IPS-11a (cell line): ENCODE data around the gene TTLL11.

ENCODE experiments used
- H3K4me3 ChIP-seq: one replicate; pipeline ENCODE4 v1.5.1; 2013; ENCODE audit warnings: low read depth, low read length, control low read depth

Gene TTLL11

GRCh38 chr9:122110100-122110833 is 17.2 kb upstream of the TTLL11 start:
- H3K4me3 ChIP-seq, result no peak overlapping the region

DNA sequence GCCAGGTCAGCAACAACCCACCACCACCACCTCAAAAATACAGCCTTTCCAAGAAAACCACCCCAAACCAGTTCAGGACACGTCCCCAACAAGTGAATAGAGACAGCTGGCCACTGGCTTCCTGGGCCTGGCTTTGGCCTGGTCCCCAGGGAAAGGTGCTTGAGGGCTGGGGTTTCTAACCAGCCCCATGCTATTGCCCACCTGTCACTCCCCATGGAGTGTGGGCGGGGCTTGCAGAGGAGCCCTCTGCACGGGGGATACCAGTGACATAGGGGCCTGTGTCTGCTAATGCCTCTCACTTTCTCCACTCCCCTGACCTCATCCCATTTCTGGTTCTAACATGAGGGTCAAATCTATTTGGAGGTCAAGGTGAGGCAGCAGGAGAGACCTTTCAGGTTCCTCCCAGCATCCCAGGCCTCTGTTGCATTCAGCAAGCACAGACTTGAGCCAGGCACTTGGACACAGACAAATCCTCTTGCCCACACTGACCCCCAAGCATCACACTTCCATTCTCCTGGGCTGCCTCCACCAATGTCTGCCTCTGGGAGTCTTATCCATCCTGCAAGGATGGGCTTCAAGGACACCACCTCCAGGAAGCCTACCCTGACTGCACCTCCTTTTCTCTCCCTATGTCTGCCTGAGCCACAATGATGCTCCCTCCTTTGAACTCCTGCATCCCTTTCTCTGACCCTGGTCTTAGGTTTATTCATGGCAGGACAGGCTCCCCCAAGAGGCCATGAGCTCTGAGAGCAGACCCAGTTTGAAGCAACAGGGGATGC is 16.1 kb upstream of the TTLL11 start:
- no peak overlapping the region for H3K4me3 ChIP-seq

DNA sequence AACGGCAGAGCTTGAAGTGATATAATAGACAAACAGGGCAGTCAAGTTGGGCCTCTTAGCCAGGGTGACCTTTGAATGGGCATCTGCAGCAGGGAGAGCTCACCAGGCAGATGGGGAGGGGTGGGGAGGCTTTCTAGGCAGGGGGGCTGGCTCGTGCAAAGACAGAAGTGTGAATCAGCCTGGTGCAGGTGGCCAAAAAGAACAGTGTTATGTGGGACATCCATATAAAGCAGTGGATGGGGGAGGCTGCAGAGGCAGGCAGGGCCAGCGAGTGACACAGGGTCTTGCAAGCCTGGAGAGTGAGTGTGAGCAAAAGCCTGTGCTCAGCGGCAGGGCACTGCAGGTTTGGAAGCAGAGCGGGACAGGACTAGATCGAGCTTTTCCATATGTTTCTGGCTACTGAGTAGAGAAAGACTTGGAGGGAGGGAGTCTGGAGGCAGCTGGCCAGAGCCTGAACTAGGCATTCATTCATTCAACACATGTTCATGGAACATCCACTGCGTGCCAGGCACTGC is 14.2 kb upstream of the TTLL11 start:
- H3K4me3 ChIP-seq, result no peak overlapping the region

- no peak overlapping the region for H3K4me3 ChIP-seq
Observed at GRCh38 chr9:122106576-122106975, 13.5 kb upstream of the TTLL11 start.

- no peak overlapping the region for H3K4me3 ChIP-seq
Observed at GRCh38 chr9:122103985-122104384, 10.9 kb upstream of the TTLL11 start.

DNA sequence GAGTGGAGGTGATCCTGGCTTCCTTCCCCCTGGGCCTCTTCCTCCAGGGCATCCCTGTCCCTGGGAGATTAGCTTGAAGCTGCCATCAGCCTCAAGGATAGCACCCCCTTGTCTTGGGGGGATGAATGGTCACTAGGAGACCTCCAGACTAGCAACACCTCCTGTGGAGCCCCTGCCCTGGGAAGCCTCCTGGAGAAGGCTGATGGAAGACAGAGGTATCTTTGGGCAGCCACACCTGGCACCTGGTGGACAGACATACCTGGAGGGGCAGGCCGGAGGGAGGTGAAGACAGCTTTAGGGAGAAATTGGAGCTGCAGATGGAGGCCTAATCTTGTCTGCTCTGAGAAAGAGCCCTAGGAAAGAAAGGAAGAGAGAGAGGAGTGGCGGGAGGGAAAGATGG is 9.0 kb upstream of the TTLL11 start:
- H3K4me3 ChIP-seq, result no peak overlapping the region

DNA sequence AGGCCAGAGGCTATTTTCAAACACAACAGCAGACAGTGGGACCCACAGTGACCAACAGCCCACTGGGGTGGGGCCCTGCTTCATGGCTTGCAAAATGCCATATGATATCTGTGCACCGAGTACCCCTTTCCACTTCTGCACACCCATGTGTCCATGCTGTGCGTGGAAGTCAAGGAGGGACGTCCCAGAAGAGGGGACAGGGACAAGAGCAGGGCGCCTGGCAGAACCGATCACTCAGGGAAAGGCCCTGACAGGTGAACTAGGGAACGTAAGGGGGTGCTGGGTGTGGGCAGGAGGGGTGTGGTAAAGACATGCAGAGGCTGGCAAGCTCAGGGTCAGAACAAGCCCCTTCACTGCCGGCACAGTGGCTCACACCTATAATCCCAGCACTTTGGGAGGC is 7.6 kb upstream of the TTLL11 start:
- no peak overlapping the region for H3K4me3 ChIP-seq

- H3K4me3 ChIP-seq, result no peak overlapping the region
Observed at GRCh38 chr9:122099271-122099869, 6.3 kb upstream of the TTLL11 start.

DNA sequence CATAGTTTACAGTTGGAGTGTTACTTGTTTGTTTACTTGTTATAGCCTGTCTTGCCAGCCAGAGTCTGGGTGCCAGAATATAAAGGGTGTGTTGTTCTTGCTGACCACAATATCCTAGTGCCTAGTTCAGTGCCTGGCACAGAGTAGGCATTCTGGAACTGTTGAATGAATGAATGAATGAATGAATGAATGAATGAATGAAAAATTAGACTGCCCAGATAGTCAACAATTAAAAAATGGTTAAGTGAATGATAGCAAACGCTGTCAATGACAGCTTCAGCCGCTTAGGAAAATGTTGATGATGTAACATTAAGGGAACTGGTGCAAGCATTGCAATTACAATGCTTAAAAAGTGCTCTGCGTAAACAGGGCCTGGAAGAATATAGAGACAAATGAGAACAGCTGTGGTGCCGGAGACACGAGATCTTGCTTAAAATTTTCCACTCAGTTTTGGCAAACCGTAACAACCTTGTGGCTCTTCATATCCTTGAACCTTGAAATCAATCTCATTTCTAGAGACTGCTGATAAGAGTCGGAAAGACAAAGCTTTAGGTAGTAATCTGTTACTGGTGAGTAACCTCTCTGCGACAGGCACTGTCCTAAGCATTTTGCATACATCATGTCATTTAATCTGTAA is 4.7 kb upstream of the TTLL11 start:
- H3K4me3 ChIP-seq, result no peak overlapping the region

GRCh38 chr9:122096620-122097415 is 3.7 kb upstream of the TTLL11 start:
- no peak overlapping the region for H3K4me3 ChIP-seq

GRCh38 chr9:122095010-122095767 is 2.1 kb upstream of the TTLL11 start:
- H3K4me3 ChIP-seq, result no peak overlapping the region

GRCh38 chr9:122091682-122092592 is 1.2 kb downstream of the TTLL11 start:
- peak overlapping the region; percentile 73 for H3K4me3 ChIP-seq

DNA sequence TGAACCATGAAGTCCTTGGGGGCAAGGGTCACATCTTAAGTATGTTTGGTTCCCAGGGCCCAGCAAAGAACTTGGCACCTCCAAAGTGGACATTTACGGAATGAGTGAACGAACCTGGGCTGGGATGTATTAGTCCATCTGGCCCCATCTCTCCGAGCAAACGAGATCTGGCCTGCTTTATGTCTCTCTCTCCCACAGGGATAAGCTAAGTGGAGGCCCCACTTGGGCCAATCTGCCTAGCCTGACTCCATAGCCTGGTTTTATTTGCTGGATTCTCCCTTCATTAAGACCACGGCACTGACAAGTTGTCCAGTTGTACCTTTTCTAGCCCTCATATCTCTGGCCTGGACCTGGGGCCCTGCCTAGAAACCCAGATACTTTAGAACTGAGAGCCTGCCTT is 2.1 kb downstream of the TTLL11 start:
- H3K4me3 ChIP-seq, result no peak overlapping the region

DNA sequence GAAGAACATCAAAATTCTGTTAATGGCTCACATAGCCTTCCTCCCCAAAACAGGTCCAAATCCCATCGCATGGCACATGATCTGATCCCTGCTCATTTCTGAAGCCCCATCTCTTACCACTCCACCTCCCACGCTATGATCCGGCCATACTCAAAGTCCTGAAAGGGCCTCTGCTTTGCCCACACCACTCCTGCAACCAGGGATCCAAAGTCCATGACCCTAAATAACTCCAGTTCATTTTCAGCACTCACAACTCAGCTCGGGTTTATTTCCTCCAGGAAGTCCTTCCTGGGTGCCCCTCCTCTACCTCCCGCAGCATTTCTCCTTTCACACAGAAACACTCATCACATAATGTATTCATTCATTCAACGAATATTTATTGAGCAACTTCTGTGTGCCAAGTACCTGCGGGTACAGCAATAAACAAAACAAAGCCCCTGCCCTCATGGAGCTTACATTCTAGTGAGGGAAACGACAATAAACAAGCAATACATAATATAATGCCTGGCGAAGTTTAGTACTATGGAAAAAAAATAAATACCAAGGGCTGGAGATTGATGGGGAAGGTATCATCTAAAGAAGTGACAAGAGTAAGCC is 2.7 kb downstream of the TTLL11 start:
- H3K4me3 ChIP-seq, result no peak overlapping the region

- H3K4me3 ChIP-seq, result no peak overlapping the region
Observed at GRCh38 chr9:122088880-122089706, 4.0 kb downstream of the TTLL11 start.

- H3K4me3 ChIP-seq, result no peak overlapping the region
Observed at GRCh38 chr9:122087406-122088200, 5.5 kb downstream of the TTLL11 start.

- no peak overlapping the region for H3K4me3 ChIP-seq
Observed at GRCh38 chr9:122086873-122087272, 6.2 kb downstream of the TTLL11 start.
